ENCODE results near the gene ZC3H15.
A peak's percentile ranks its signal among the peaks of the same experiment; 100 is the strongest.

The ZC3H15 gene

GRCh38 chr2:186526281-186526680 is 40.2 kb downstream of the ZC3H15 start:
- H3K4me3 ChIP-seq (ENCODE audit: low read depth, low read length) = no peak overlapping the region
- no peak for DNase-seq (ENCODE audit: low read depth, low spot score)
- no peak for TF ChIP-seq CTCF (IDR thresholded peaks at IDR 0.05; ENCODE audit: low read depth, low read length)
- in situ Hi-C loops (cut with HindIII; ENCODE audit: low sequenced_read_pairs) = no loop called here

GRCh38 chr2:186530314-186530713 is 44.3 kb downstream of the ZC3H15 start:
- no peak for TF ChIP-seq CTCF (IDR thresholded peaks at IDR 0.05; ENCODE audit: low read depth, low read length)
- no peak for DNase-seq (ENCODE audit: low read depth, low spot score)
- in situ Hi-C loops (cut with HindIII; ENCODE audit: low sequenced_read_pairs) = no loop called here
- no peak overlapping the region for H3K4me3 ChIP-seq (ENCODE audit: low read depth, low read length)

GRCh38 chr2:186531257-186531775 is 45.3 kb downstream of the ZC3H15 start:
- no peak overlapping the region for H3K4me3 ChIP-seq (ENCODE audit: low read depth, low read length)
- TF ChIP-seq CTCF (IDR thresholded peaks at IDR 0.05; ENCODE audit: low read depth, low read length) = no peak
- DNase-seq (ENCODE audit: low read depth, low spot score) = no peak
- in situ Hi-C loops (cut with HindIII; ENCODE audit: low sequenced_read_pairs) = no loop called here

GRCh38 chr2:186532891-186533290 is 46.8 kb downstream of the ZC3H15 start:
- in situ Hi-C loops (cut with HindIII; ENCODE audit: low sequenced_read_pairs) = no loop called here
- no peak overlapping the region for H3K4me3 ChIP-seq (ENCODE audit: low read depth, low read length)
- peak; percentile 39 for DNase-seq (ENCODE audit: low read depth, low spot score)
- no peak for TF ChIP-seq CTCF (IDR thresholded peaks at IDR 0.05; ENCODE audit: low read depth, low read length)

- peak; percentile 14 for DNase-seq (ENCODE audit: low read depth, low spot score)
- TF ChIP-seq CTCF (IDR thresholded peaks at IDR 0.05; ENCODE audit: low read depth, low read length) = no peak
- H3K4me3 ChIP-seq (ENCODE audit: low read depth, low read length) = no peak overlapping the region
- in situ Hi-C loops (cut with HindIII; ENCODE audit: low sequenced_read_pairs) = no loop called here
These were observed 47.7 kb downstream of the ZC3H15 start for GRCh38 chr2:186533717-186534116.

GRCh38 chr2:186534406-186534805 is 48.3 kb downstream of the ZC3H15 start:
- no peak overlapping the region for H3K4me3 ChIP-seq (ENCODE audit: low read depth, low read length)
- TF ChIP-seq CTCF (IDR thresholded peaks at IDR 0.05; ENCODE audit: low read depth, low read length) = no peak
- no peak for DNase-seq (ENCODE audit: low read depth, low spot score)
- in situ Hi-C loops (cut with HindIII; ENCODE audit: low sequenced_read_pairs) = no loop called here

- in situ Hi-C loops (cut with HindIII; ENCODE audit: low sequenced_read_pairs) = no loop called here
- DNase-seq (ENCODE audit: low read depth, low spot score) = no peak
- no peak for TF ChIP-seq CTCF (IDR thresholded peaks at IDR 0.05; ENCODE audit: low read depth, low read length)
- H3K4me3 ChIP-seq (ENCODE audit: low read depth, low read length) = no peak overlapping the region
These were observed 49.8 kb downstream of the ZC3H15 start for GRCh38 chr2:186535861-186536260.

Measured in astrocyte of the spinal cord (primary cell).